Naive thymus-derived CD4-positive, alpha-beta T cell (primary cell): ENCODE results near the gene FER. TPM values are rescaled to one million over a fixed set of nuclear protein-coding genes. Genes with fewer than 3 reads are reported as not detected.
"Not testable (repeated sequence)": the region's sequence is repeated elsewhere in the genome, so short reads cannot be mapped to it uniquely, and the experiment has no call there.

Source experiments
- ATAC-seq: fragments of 150-1000 bp; cut with Tn5 transposase; 2 replicates; pipeline ENCODE4 v1.10.0; 2021; ENCODE audit warnings: mild to moderate bottlenecking, moderate library complexity
- CTCF ChIA-PET: fragments of 350-600 bp; sonication (Branson Sonifier 250); formaldehyde crosslinking; loops from one replicate; lab custom pipeline; 2021; ENCODE audit warnings: antibody characterized with exemption; lab: Charles Lee
- POLR2A ChIA-PET: fragments of 350-600 bp; sonication (Branson Sonifier 250); formaldehyde crosslinking; loops from one replicate; lab custom pipeline; 2021; ENCODE audit warnings: antibody characterized with exemption, inconsistent platforms; lab: Charles Lee
- DNase-seq, 9 donors: peaks; one replicate each; pipeline versions ENCODE4 v3.0.0 to v3.0.0-alpha.2; 2020 to 2022; ENCODE audit warnings: mixed read lengths in 1 of 9
- H3K27ac ChIP-seq: one replicate; pipeline ENCODE4 v1.7.0; 2013; ENCODE audit warnings: mild to moderate bottlenecking, low read depth, low read length, moderate library complexity
- H3K27me3 ChIP-seq, 2 donors: one replicate each; pipeline ENCODE4 v1.7.0; 2013; ENCODE audit warnings: low read length in 2 of 2, mild to moderate bottlenecking in 2 of 2, moderate library complexity in 2 of 2; ENCODE audit not compliant: control insufficient read depth in 2 of 2, insufficient read depth in 2 of 2
- H3K36me3 ChIP-seq, 3 experiments: 1 replicate in 2 of 3; 2 replicates in 1 of 3; pipeline ENCODE4 v1.7.0; 2013; ENCODE audit warnings: low read length in 3 of 3, mild to moderate bottlenecking in 3 of 3, moderate library complexity in 1 of 3; ENCODE audit not compliant: insufficient read depth in 3 of 3, control insufficient read depth in 2 of 3
- H3K4me1 ChIP-seq, 2 donors: one replicate each; pipeline ENCODE4 v1.7.0; 2013; ENCODE audit warnings: low read length in 2 of 2, mild to moderate bottlenecking in 2 of 2, moderate library complexity in 1 of 2; ENCODE audit not compliant: control insufficient read depth in 2 of 2, insufficient read depth in 2 of 2
- H3K4me3 ChIP-seq: 2 replicates; pipeline ENCODE4 v1.7.0; 2013; ENCODE audit warnings: mild to moderate bottlenecking, low read length
- H3K9me3 ChIP-seq, 3 experiments: 1 replicate in 2 of 3; 2 replicates in 1 of 3; pipeline ENCODE4 v1.7.0; 2013; ENCODE audit warnings: low read length in 3 of 3; ENCODE audit not compliant: control insufficient read depth in 2 of 3
- H3K27ac Mint-ChIP-seq, 9 donors: one replicate each; pipeline ENCODE4 v1.8.0; 2020 to 2022; ENCODE audit warnings: mixed read lengths in 9 of 9, mild to moderate bottlenecking in 8 of 9, moderate library complexity in 5 of 9, inconsistent platforms in 2 of 9
- H3K27me3 Mint-ChIP-seq, 5 donors: one replicate each; pipeline ENCODE4 v1.8.0; 2021 to 2022; ENCODE audit warnings: mixed read lengths in 5 of 5, mild to moderate bottlenecking in 1 of 5
- H3K36me3 Mint-ChIP-seq, 5 donors: one replicate each; pipeline ENCODE4 v1.8.0; 2020 to 2022; ENCODE audit warnings: mixed read lengths in 5 of 5, mild to moderate bottlenecking in 3 of 5, inconsistent platforms in 1 of 5
- H3K4me1 Mint-ChIP-seq, 7 donors: one replicate each; pipeline ENCODE4 v1.8.0; 2020 to 2022; ENCODE audit warnings: mixed read lengths in 7 of 7, mild to moderate bottlenecking in 3 of 7, inconsistent platforms in 1 of 7
- H3K4me3 Mint-ChIP-seq, 10 donors: one replicate each; pipeline ENCODE4 v1.8.0; 2020 to 2022; ENCODE audit warnings: mild to moderate bottlenecking in 10 of 10, mixed read lengths in 10 of 10, moderate library complexity in 6 of 10, inconsistent platforms in 2 of 10
- H3K9me3 Mint-ChIP-seq, 11 donors: one replicate each; pipeline ENCODE4 v1.8.0; 2020 to 2022; ENCODE audit warnings: mixed read lengths in 11 of 11, mild to moderate bottlenecking in 4 of 11, inconsistent platforms in 1 of 11, moderate library complexity in 1 of 11
- intact Hi-C, 2 donors: fragments of 100-400 bp; cut with micrococcal nuclease; formaldehyde crosslinking; loops; one replicate each; pipeline ENCODE4 v1.15.1; 2023
- polyA plus RNA-seq, 2 donors: library from polyadenylated mRNA; unstranded; fragments of 300-500 nt; fragmentation: Illumina TruSeq; gene quantifications; one replicate each; pipeline ENCODE4 v1.2.3, GENCODE V29; 2021
- total RNA-seq, 6 experiments: library from RNA in 5 of 6; stranded (reverse) in 5 of 6; gene quantifications; 1 replicate in 5 of 6; 2 replicates in 1 of 6; pipeline ENCODE4 v1.2.3 and lab custom pipeline; 2021 to 2026

FER gene
- total and polyA plus RNA-seq, 7 experiments from 2014 or later = 2.7 to 17.6 (median 13.8) TPM

DNA sequence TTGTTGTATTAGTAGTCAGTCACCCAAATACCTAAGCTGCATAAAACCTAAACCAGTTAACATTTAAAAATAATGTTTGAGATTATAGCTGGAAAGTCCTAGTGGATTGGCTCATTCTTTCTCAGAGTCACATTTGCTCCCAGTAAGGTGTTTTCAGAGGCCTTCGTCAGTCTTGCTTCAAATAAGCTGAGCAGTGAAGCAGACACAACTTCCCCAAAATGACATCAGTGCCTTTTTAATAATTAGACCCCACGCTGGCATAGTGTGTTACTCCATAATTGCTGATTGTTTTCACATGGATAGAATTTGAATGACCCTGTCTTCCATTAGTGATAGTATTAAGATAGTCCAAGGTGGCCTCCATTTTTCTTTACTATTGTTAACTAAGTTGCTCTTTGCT lies 416.3 kb downstream of the FER start:
- H3K9me3 ChIP-seq = no peaks in the 10 kb centered on the region
- no peak overlapping the region for H3K27ac Mint-ChIP-seq
- H3K4me1 Mint-ChIP-seq = no peaks in the 10 kb centered on the region
- H3K4me3 ChIP-seq = no peak overlapping the region
- no peak for ATAC-seq
- H3K36me3 ChIP-seq = no peaks in the 10 kb centered on the region
- no peak overlapping the region for H3K4me3 Mint-ChIP-seq
- no peaks in the 10 kb centered on the region for H3K27me3 ChIP-seq
- H3K36me3 Mint-ChIP-seq = peaks cover 0 to 27% (median 0%) of the 10 kb centered on the region in 5 donors
- H3K27me3 Mint-ChIP-seq = no peaks in the 10 kb centered on the region
- CTCF ChIA-PET = no interaction called here
- no peak overlapping the region for H3K27ac ChIP-seq
- POLR2A ChIA-PET = no interaction called here
- no peak for DNase-seq
- no peaks in the 10 kb centered on the region for H3K4me1 ChIP-seq
- intact Hi-C loops = no loop called here
- H3K9me3 Mint-ChIP-seq = no peaks in the 10 kb centered on the region

DNA sequence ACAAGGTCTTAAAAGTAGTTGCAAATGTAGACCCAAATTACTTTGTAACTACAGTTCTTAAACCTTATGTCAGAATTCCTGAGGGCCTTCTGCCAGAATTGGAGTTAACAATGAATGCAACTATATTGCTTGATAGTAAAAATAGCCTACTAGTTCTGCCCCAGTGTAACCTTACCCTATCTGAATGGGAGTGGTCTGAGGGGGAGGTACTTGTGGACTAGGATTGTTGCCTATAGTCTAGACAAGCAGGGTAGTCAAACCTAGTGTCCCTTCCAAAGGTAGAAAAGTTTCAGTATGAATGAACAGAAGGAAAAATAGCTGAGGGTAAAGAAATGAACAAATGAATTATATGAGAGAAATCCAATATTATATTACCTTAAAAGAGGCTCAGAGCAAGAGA lies 419.9 kb downstream of the FER start:
- H3K4me1 ChIP-seq = no peaks in the 10 kb centered on the region
- H3K4me3 ChIP-seq = no peak overlapping the region
- intact Hi-C loops = no loop called here
- ATAC-seq (no peak), DNase-seq (no peak)
- Mint-ChIP-seq H3K27ac (no peak overlapping the region), H3K36me3 (peaks cover 0 to 37% (median 0%) of the 10 kb centered on the region in 5 donors), H3K4me1 (no peaks in the 10 kb centered on the region), H3K9me3 (no peaks in the 10 kb centered on the region), H3K27me3 (no peaks in the 10 kb centered on the region), H3K4me3 (no peak overlapping the region)
- H3K36me3 ChIP-seq = no peaks in the 10 kb centered on the region
- ChIA-PET CTCF (no interaction called here), POLR2A (no interaction called here)
- H3K27ac ChIP-seq = no peak overlapping the region
- H3K9me3 ChIP-seq = no peaks in the 10 kb centered on the region
- H3K27me3 ChIP-seq = no peaks in the 10 kb centered on the region

DNA sequence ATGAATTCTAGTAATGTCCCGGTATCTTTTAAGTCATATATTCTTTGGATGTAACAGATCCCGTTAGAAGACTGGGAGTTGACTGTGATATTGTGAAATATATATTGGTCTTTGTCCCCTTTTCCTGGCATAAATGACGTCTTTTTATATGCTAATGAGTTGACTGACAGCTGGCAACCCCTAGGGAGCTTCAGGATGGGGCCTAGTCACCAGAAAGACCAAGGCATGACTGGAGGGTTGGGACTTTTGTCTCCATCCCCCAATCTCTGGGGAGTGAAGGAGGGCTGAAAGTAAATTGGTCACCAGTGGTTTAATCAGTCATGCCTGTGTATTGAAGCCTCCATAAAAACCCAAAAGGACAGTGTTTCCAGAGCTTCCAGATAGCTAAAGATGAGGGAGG lies 420.5 kb downstream of the FER start:
- Mint-ChIP-seq H3K27ac (no peak overlapping the region), H3K4me1 (no peaks in the 10 kb centered on the region), H3K9me3 (no peaks in the 10 kb centered on the region), H3K36me3 (peaks cover 0 to 37% (median 0%) of the 10 kb centered on the region in 5 donors), H3K4me3 (no peak overlapping the region), H3K27me3 (no peaks in the 10 kb centered on the region)
- ATAC-seq = no peak
- no peaks in the 10 kb centered on the region for H3K36me3 ChIP-seq
- intact Hi-C loops = no loop called here
- no peaks in the 10 kb centered on the region for H3K9me3 ChIP-seq
- POLR2A ChIA-PET = no interaction called here
- H3K4me1 ChIP-seq = no peaks in the 10 kb centered on the region
- H3K4me3 ChIP-seq = no peak overlapping the region
- CTCF ChIA-PET = no interaction called here
- H3K27me3 ChIP-seq = no peaks in the 10 kb centered on the region
- H3K27ac ChIP-seq = no peak overlapping the region
- no peak for DNase-seq

DNA sequence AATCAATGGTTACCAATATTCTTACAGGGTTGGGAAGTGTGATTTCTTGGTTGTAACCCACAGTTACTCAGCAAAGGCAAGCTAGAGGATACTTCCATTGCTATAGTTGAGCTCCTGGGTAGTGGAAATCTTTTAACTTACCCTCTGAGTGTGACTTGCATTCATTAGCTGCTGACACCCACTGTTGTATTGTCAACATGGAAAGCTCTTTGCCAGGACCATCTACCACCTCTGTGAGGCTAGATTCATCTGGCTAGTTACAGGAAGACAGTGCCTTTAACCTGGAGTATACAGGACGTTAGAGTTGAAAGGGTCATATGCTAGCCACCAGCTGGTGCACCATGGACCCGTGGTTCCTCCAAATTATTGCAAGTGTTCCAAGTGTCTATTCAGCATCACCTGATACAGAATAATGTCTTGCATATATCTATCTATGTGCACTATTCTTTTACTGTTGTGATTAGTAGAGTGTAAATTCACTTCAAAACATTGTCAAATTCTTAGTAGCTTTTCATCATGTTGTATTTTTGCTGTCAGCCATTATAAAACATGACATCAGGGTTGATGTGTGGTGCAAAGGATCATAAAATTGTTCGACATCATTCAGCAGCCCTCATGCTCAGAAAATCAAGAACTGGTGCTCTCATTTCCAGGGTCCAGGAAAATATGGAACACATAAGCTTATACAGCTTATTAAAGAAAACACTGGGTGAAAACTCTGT lies 423.1 kb downstream of the FER start:
- no peak for DNase-seq
- Mint-ChIP-seq H3K27me3 (no peaks in the 10 kb centered on the region), H3K4me1 (no peaks in the 10 kb centered on the region), H3K36me3 (peaks cover 0 to 34% (median 0%) of the 10 kb centered on the region in 5 donors), H3K4me3 (no peak overlapping the region), H3K9me3 (no peaks in the 10 kb centered on the region), H3K27ac (no peak overlapping the region)
- intact Hi-C loops = no loop called here
- Histone ChIP-seq H3K4me1 (no peaks in the 10 kb centered on the region), H3K9me3 (no peaks in the 10 kb centered on the region), H3K27ac (no peak overlapping the region), H3K27me3 (no peaks in the 10 kb centered on the region), H3K36me3 (no peaks in the 10 kb centered on the region), H3K4me3 (no peak overlapping the region)
- POLR2A ChIA-PET = no interaction called here
- CTCF ChIA-PET = no interaction called here
- no peak for ATAC-seq

DNA sequence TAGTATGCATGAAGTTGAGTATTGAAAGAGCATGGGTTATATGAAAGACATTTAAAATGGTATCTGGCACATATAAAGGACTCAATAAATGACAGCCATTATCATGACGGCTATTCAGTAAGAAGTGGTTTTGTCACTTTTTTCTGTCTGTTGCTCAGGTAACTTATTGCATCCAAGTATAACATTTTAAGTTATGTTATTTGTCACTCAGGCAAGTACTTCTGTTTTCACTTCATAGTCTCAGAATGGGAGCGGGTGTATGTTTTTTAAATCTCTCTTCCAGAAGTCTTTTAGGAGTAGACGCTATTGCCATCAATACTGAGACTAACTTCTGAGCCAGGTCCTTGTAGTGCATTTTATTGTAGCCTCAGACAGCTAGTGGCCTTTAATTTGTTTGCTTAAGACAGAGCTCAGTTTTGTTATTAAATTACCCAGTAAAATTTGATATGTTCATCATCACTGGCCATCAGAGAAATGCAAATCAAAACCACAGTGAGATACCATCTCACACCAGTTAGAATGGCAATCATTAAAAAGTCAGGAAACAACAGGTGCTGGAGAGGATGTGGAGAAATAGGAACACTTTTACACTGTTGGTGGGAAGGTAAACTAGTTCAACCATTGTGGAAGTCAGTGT lies 423.9 kb downstream of the FER start:
- H3K4me1 Mint-ChIP-seq, intact Hi-C loops, CTCF ChIA-PET, H3K27me3 Mint-ChIP-seq, H3K4me1 ChIP-seq, H3K27ac ChIP-seq, DNase-seq, H3K9me3 ChIP-seq, H3K4me3 Mint-ChIP-seq, ATAC-seq, H3K9me3 Mint-ChIP-seq, H3K27ac Mint-ChIP-seq, POLR2A ChIA-PET, H3K36me3 ChIP-seq, H3K4me3 ChIP-seq, H3K27me3 ChIP-seq: not testable (repeated sequence)
- peaks cover 0 to 30% (median 0%) of the 10 kb centered on the region in 5 donors for H3K36me3 Mint-ChIP-seq

DNA sequence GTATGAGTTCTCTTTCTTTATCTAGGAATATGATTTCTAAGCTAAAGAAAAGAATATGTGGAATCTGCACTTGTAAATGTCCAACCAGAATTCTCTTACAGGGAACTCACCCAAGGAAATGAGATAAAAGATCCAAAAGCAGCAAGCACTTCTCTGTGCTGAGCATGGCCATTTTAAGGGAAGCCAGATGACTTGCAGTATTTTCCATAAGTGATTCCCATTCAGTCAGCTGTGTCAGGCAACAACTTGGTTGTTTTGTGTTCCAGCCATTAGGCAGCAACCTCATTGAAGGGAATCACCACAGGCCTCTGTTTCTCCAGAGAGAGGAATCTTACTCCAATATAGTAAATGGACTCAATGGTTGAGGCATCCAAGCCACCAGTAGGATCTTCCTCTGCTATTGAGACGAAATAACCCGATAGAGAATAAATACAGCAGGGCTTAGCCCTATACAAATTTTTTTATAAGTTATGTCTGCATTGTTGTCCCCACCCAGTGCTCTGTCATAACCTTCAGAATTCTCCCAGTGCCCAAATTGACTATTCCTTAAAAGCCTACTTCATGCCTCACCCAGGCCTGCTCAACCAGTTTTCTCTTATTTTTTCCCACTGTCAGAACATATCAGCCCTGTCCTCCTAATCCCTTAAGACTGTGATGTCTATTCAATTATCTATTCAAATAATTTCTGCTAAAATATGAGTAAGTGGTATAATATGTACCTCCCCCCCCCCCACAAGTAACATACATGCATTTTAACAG lies 425.5 kb downstream of the FER start:
- CTCF ChIA-PET = no interaction called here
- intact Hi-C loops = no loop called here
- Mint-ChIP-seq H3K4me1 (no peaks in the 10 kb centered on the region), H3K27me3 (no peaks in the 10 kb centered on the region), H3K36me3 (peaks cover 0 to 24% (median 0%) of the 10 kb centered on the region in 5 donors), H3K4me3 (no peak overlapping the region), H3K27ac (no peak overlapping the region), H3K9me3 (no peaks in the 10 kb centered on the region)
- no peak for DNase-seq
- Histone ChIP-seq H3K27me3 (no peaks in the 10 kb centered on the region), H3K9me3 (no peaks in the 10 kb centered on the region), H3K27ac (no peak overlapping the region), H3K4me3 (no peak overlapping the region), H3K4me1 (no peaks in the 10 kb centered on the region), H3K36me3 (no peaks in the 10 kb centered on the region)
- POLR2A ChIA-PET = no interaction called here
- no peak for ATAC-seq
